Stimulated activated CD8-positive, alpha-beta memory T cell treated with anti-CD3 and anti-CD28 coated beads, Interleukin-2, amount 100 ng/mL, for 1 hour (primary cell): ENCODE results near the gene DRC3.

Experiments
- DNase-seq, 2 donors: peaks; one replicate each; pipeline ENCODE4 v3.0.0-alpha.2; 2020; ENCODE audit warnings: low read depth in 2 of 2

The DRC3 gene

GRCh38 chr17:18020971-18021370 is 48.3 kb downstream of the DRC3 start:
- no peak for DNase-seq

- DNase-seq, result no peak
Measured at GRCh38 chr17:18021372-18021771, 48.7 kb downstream of the DRC3 start.

GRCh38 chr17:18025241-18025944 is 52.7 kb downstream of the DRC3 start:
- DNase-seq, result no peak

- no peak for DNase-seq
Measured at GRCh38 chr17:18025945-18026776, 53.5 kb downstream of the DRC3 start.

DNA sequence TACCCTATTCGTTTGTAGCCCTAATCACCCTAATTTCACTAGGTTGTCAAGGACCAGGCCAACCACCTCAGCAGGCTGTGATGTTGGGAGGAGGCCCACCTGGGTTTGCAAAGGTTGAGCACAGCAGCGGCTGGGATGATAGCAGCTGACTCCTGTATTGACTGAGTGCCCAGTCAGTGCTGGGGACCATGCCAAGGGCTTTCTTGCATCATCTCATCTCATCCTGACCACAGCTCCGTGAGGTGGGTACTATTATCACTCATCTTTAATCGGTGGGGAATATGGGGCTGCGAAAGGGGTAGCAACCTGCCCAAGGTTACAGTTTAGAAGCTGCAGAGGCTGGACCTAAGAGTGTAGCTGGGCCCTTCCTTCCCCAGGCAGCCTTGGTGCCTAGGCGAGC is 54.6 kb downstream of the DRC3 start:
- DNase-seq, result no peak

DNA sequence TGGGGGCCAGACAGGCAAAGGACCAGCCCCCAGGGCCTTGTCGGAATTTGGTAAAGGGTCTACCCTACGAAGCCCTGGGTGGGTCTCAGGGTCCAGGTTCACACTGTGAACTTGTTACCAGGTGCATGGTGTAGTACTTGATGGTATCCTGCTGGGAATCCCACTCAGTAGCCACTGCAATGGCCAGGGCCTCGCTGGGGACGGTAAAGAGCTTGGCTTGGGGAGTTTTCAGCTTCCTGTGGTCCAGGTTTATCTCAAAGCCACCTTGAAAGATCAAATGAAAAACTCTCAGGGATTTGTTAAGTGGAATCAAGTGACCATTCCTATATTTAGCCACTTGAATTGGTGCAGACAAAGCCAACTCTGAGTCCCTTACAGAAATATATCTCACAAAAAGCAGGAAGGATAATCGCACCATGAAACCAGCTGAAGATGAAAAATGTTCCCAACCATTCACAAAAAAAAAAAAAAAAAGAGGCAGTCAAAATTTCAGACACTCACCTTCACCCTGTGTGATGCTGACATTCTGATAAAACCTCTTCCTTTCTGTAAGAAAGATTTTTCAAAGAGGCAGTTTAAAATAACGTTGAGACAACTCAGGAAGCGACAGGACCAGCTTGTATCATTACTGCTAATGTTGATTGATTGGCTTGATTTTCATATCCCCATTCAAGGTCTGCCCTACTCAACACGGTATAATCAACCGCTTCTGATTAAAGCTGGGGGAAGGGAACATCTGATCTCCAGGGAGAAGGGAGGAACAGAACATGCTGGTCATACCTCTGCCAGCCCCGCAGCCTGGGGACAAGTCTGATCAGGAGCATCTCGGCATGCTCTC is 55.7 kb downstream of the DRC3 start:
- DNase-seq, result no peak

DNA sequence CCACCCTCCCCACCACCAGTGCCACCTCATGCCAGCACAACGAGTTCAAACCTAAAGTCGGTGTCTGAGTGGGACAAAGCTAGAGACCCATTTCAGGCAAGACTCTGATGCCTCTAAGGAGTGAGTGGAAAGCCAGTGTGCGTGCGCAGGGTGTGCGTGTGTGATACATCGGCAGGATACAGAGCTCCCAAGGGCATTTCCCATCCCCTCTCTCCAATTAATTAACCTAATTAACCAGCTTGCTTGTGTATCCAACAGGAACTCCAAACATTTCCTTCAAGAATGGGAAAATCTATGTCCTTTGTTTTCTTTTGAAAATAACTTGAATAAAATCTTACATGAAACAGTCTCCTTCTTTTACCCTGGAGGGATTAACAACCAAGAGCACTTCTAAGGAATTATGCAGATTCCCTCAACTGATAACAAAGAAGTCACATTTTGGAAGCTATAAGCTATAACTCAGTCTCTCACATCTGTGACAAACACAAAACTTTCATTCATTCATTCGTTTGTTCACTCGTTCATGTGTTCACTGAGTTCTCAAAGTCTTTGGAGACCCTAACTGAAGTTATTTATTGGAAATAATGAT is 56.4 kb downstream of the DRC3 start:
- DNase-seq, result no peak

GRCh38 chr17:18031955-18032354 is 59.3 kb downstream of the DRC3 start:
- no peak for DNase-seq

DNA sequence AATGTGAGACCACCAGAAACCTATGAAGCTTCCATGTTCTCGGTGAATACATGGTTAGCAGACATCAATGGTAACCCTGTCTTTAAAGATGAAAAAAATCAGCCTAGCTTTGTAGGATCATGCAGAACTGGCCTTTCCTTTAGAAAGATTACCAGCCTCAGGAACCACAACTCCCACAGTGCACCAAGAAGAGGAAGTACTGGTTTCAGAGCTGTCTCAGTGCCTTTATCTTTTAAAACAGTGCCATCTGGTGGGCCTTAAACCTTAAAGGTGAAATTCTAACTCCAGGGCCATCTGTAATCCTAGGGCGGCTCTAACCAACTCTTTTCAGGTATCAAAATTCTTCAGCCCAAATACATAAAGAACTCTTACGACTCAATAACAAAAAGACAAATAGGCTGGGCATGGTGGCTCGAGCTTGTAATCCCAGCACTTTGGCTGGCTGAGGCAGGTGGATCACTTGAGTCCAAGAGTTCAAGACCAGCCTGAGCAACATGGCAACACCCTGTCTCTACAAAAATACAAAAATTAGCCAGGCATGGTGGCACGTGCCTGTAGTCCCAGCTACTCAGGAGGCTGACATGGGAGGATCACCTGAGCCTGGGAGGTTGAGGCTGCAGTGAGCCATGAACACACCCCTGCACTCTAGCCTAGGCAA is 60.9 kb downstream of the DRC3 start:
- DNase-seq, result peak; percentile 8 to 24

DNA sequence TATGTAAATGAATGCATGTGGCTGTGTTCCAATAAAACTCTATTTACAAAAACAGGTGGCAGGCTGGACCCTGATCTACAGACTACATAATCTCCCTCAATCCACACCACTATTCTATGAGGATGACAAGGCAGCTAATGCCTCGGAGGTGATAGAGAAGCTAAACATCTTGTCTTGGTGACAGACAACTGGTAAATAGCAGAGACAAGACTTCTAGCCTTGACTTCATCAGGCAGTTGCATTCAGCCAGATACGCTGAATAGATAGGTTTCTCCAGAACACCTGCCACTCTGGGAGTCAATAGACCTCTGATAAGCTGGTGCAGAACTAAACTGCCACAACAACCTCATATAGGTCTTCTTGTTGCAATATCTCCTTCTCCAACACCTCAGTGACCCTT is 63.0 kb downstream of the DRC3 start:
- DNase-seq, result no peak

GRCh38 chr17:18037486-18037885 is 64.8 kb downstream of the DRC3 start:
- no peak for DNase-seq

DNA sequence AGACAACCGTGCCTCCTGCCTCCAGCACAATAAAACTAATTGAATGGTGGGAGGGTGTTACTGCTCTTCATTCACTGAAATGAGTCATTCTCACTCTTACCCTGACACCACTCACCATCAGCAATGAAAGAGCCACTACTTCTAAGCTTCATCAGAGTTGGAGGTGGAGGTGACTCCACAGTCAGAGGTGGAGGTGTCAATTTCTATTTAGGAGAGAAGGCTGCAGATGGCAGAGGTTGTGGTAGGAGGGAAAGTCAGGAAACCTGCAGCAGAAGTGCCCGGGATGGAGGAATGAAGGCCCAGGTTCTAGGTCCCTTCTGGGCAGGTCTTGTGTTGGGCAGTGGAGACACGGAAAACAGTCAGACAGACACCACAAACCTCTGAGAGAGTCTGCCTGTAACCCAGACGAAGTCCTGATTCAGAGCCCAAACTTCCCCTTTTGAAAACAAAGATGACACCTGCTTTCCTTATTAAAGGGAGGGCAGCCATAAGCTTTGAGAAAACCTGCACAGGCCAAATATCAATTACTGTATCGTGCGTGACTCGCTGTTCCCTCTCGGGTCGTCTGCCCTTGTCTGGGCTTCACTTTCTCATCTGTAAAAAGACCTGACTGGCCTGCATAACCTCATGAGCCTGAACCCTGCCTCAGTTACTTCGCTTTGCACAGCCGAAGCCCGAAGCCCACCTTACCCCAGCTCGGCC is 65.6 kb downstream of the DRC3 start:
- no peak for DNase-seq

DNA sequence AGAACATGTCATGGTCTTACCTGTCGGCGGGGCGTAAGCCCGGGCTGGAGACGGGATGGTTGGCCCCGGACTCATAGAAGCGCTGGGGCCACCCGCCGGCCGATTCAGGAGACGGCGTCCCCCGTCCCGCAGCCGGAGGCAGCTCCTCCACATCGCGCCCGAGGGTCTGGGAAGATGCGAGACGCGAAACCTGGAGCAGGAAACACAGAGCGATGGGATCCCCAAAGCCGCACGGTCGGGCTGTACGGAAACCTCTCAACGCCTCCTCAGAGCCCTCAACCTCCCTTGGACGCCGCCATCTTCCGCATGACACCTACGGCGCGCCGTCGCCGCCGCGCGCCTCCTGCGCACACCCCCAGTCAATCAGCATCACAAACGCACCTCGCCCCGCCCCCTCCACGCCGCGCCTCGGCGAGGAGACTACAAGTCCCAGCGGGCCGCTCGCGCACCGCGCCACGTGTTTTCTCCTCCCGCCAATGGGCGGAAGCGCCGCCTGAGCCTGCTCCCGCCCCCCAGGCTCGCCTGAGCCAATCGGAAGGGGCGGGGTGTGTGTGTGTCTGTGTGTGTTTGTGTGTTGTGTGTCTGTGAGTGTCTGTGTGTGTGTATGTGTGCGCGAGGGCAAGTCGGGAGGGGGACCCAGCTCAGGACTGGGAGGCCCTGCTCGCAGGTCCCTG is 66.3 kb downstream of the DRC3 start, which contains the start of the genes ATPAF2 and GID4:
Gene ATPAF2, minus strand, starts transcription at position 308 of the 674 bp plus-strand sequence. Its CDS starts 155 bp downstream, at position 153.
Gene GID4, plus strand, starts transcription at position 548 of the 674 bp plus-strand sequence. Its CDS starts 57 bp downstream, at position 605.
- peak; percentile 98 to 99 for DNase-seq

- no peak for DNase-seq
Measured at GRCh38 chr17:18039535-18040260, 67.0 kb downstream of the DRC3 start.

DNA sequence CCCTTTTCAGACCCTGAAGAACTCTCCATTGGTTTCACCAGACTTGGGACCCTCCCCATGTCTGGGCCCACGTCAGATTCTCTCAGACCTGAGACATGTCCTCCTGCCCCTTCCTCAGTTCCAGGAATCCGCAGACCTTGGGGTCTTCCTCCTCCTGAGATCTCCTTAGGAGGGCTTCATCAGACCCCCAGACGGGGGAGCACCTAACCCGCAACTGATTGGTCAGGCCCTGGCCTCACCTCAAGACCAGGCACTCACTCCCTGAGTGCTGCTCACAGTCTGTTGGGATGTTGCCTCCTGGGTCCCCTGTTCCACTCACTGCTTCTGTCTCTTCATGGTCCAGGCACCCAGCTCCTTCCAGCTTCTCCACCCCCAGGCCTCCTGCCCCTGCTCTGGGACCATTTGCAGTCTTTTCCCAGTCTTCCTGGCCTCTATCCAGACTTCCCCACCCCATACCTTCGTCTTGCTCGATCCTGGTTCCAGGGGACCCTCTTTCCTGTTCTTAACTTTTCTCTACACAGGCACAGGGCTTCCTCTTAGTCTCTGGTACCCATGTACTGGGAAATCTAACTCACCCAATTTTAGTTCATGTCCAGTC is 67.7 kb downstream of the DRC3 start:
- DNase-seq, result no peak

DNA sequence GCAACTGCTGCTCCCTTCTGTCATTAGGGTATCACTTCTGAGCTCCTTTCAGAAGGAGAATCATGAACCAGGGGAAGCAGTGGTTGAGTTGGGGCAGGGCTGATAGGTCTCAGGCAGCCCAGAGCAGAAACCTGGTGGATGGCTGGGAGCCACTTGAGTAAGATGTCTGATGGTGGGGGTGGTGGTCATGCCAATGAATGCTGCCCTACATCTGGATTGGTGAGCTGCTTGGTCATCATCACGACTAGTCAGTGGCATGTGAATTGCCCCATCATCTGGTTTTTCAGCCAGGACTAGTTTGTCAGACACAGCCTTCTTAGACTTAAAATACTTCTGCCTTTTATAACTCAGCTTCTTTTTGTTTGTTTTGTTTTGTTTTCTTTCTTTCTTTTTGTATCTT is 69.1 kb downstream of the DRC3 start:
- no peak for DNase-seq

DNA sequence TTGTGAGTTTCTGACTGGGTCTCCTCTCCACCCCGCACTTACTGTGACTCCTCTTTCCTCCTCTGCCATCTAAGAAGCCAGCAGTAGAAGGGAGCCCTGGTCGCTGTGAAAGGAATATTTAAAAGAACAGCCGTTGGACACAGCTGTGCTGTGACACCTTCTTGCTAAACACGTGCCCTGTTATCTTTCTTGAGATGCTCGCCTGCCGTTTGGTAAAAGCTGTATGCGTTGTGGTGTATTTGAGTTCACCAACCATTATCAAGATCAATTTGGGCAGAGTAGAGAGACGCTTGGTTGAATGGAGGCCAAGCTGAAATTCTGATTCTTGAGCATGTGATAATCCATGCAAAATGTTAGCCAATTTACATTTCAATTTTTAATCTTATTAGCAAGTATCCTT is 70.3 kb downstream of the DRC3 start:
- DNase-seq, result no peak

DNA sequence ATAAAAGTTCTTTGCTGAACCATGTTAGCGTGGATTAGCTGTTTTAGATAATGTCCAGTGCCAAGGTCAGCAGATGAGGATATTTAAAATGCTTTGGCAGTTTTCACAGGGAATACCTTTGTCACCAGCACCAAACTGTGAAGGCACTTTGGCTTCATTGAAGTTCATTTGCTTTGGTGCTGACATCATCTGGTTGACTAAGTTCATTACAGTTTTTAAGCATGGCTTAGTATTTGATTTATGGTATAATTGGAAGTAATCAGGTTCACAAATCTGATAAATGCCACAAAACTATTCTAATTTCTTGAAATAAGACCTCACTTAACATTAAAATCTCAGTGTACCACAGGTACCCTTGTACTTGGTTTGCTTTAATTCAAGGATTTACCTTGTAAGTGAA is 70.8 kb downstream of the DRC3 start:
- no peak for DNase-seq

DNA sequence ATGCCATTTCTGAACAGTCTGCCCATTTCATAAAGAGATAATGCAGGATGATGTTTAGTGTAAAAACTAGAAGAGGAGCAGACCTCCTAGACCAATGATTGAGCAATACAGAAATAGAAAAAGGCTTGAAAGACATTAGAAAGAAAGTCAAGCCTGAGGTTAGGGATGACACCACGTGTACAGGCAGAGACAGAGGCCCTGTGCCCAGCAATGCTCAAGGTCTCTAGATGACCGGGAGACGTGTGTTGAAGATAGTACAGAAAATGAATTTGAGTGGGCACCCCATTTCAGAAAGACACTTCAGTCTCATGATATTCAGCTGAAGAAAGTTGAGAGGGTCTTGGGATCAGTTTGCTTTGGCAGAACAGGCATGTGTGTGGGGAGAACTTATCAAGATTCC is 71.9 kb downstream of the DRC3 start:
- DNase-seq, result no peak
